MM.1S (cell line): ENCODE data around the gene KCNK7.

ENCODE experiments used
- DNase-seq: peaks from one replicate; pipeline ENCODE4 v3.0.0-alpha.2; 2015
- H2AFZ ChIP-seq: fragments of 300-600 bp; sonication (generic); 2 replicates; pipeline ENCODE4 v1.6.0; 2016; ENCODE audit warnings: antibody characterized with exemption, low read length
- H3F3A ChIP-seq: fragments of 300-600 bp; sonication (generic); 2 replicates; pipeline ENCODE4 v1.6.1; 2016; ENCODE audit warnings: mild to moderate bottlenecking, antibody characterized with exemption, low read length, moderate library complexity, mixed read lengths; ENCODE audit not compliant: insufficient read depth
- H3K27ac ChIP-seq: fragments of 300-600 bp; sonication (generic); 2 replicates; pipeline ENCODE4 v1.5.1; 2016; ENCODE audit warnings: mild to moderate bottlenecking, low read length
- H3K27me3 ChIP-seq: fragments of 300-600 bp; sonication (generic); replicated peaks from 2 replicates; pipeline ENCODE4 v1.6.0; 2016; ENCODE audit warnings: low read length; ENCODE audit not compliant: insufficient read depth
- H3K36me3 ChIP-seq: fragments of 300-600 bp; sonication (generic); replicated peaks from 2 replicates; pipeline ENCODE4 v1.6.1; 2016; ENCODE audit warnings: mild to moderate bottlenecking, low read length, mixed read lengths; ENCODE audit not compliant: insufficient read depth
- H3K4me1 ChIP-seq: fragments of 300-600 bp; sonication (generic); 2 replicates; pipeline ENCODE4 v1.6.1; 2016; ENCODE audit warnings: low read length, mixed read lengths
- H3K4me2 ChIP-seq: fragments of 300-600 bp; sonication (generic); 2 replicates; pipeline ENCODE4 v1.6.0; 2016; ENCODE audit warnings: low read depth, low read length
- H3K4me3 ChIP-seq: fragments of 300-600 bp; sonication (generic); 2 replicates; pipeline ENCODE4 v1.5.1; 2016; ENCODE audit warnings: low read length, mixed read lengths
- H3K79me2 ChIP-seq: fragments of 300-600 bp; sonication (generic); 2 replicates; pipeline ENCODE4 v1.6.1; 2016; ENCODE audit warnings: mixed run types, low read length, mixed read lengths
- H3K9ac ChIP-seq: fragments of 300-600 bp; sonication (generic); 2 replicates; pipeline ENCODE4 v1.6.1; 2016; ENCODE audit warnings: low read length, mixed read lengths
- H3K9me2 ChIP-seq: fragments of 300-600 bp; sonication (generic); replicated peaks from 2 replicates; pipeline ENCODE4 v1.6.1; 2016; ENCODE audit warnings: mild to moderate bottlenecking, low read length, mixed read lengths; ENCODE audit not compliant: insufficient read depth
- H3K9me3 ChIP-seq: fragments of 300-600 bp; sonication (generic); replicated peaks from 2 replicates; pipeline ENCODE4 v1.6.1; 2016; ENCODE audit warnings: mild to moderate bottlenecking, low read length, mixed read lengths; ENCODE audit not compliant: insufficient read depth
- H4K20me1 ChIP-seq: fragments of 300-600 bp; sonication (generic); 2 replicates; pipeline ENCODE4 v1.6.1; 2016; ENCODE audit warnings: mild to moderate bottlenecking, low read length, moderate library complexity, mixed read lengths; ENCODE audit not compliant: insufficient read depth
- CTCF ChIP-seq: fragments of 300-600 bp; sonication (generic); IDR thresholded peaks from 2 replicates; pipeline ENCODE4 v1.5.1; 2016; ENCODE audit warnings: antibody characterized with exemption, low read length, mixed read lengths
- EZH2 ChIP-seq: fragments of 300-600 bp; sonication (generic); optimal IDR thresholded peaks from 2 replicates; pipeline ENCODE3; 2017; ENCODE audit warnings: low read depth, mild to moderate bottlenecking, antibody characterized with exemption, low read length, mixed read lengths
- EZH2phosphoT487 ChIP-seq: fragments of 300-600 bp; sonication (generic); IDR thresholded peaks from 2 replicates; pipeline ENCODE4 v1.6.1; 2018; ENCODE audit warnings: antibody characterized with exemption, low read length

The KCNK7 gene

GRCh38 chr11:65607614-65608426, 12.2 kb upstream of the KCNK7 start:
- no peaks in the 10 kb centered on the region for H3K36me3 ChIP-seq
- H3K9me3 ChIP-seq = no peaks in the 10 kb centered on the region
- no peaks in the 10 kb centered on the region for H4K20me1 ChIP-seq
- H3K9ac ChIP-seq = no peak overlapping the region
- no peaks in the 10 kb centered on the region for H3K9me2 ChIP-seq
- no peak for DNase-seq
- H2AFZ ChIP-seq = no peak overlapping the region
- H3K79me2 ChIP-seq = peaks cover 38% of the 10 kb centered on the region
- H3K27me3 ChIP-seq = no peaks in the 10 kb centered on the region
- H3K27ac ChIP-seq = no peak overlapping the region
- no peak for TF ChIP-seq CTCF
- TF ChIP-seq EZH2phosphoT487 = no peak
- no peak for TF ChIP-seq EZH2
- H3K4me1 ChIP-seq = peaks cover under 1% of the 10 kb centered on the region; the same call in 1 of the 2 replicates
- no peak overlapping the region for H3K4me3 ChIP-seq
- H3F3A ChIP-seq = no peaks in the 10 kb centered on the region
- H3K4me2 ChIP-seq = no peak overlapping the region

GRCh38 chr11:65606876-65607613, 11.4 kb upstream of the KCNK7 start:
- no peak overlapping the region for H2AFZ ChIP-seq
- no peaks in the 10 kb centered on the region for H3K36me3 ChIP-seq
- no peaks in the 10 kb centered on the region for H3K9me2 ChIP-seq
- no peaks in the 10 kb centered on the region for H3F3A ChIP-seq
- no peak overlapping the region for H3K27ac ChIP-seq
- no peaks in the 10 kb centered on the region for H3K27me3 ChIP-seq
- peaks cover 30% of the 10 kb centered on the region for H3K79me2 ChIP-seq
- no peaks in the 10 kb centered on the region for H3K4me1 ChIP-seq
- no peak for TF ChIP-seq EZH2
- no peak for DNase-seq
- no peak overlapping the region for H3K9ac ChIP-seq
- no peak overlapping the region for H3K4me2 ChIP-seq
- no peaks in the 10 kb centered on the region for H4K20me1 ChIP-seq
- H3K4me3 ChIP-seq = no peak overlapping the region
- H3K9me3 ChIP-seq = no peaks in the 10 kb centered on the region

- Histone ChIP-seq H3K4me3 (no peak overlapping the region), H3K4me1 (no peaks in the 10 kb centered on the region), H3K79me2 (peaks cover 7% of the 10 kb centered on the region; the same call in 1 of the 2 replicates), H3F3A (no peaks in the 10 kb centered on the region), H3K9me2 (no peaks in the 10 kb centered on the region), H3K27ac (no peak overlapping the region), H4K20me1 (no peaks in the 10 kb centered on the region), H2AFZ (no peak overlapping the region), H3K9me3 (no peaks in the 10 kb centered on the region), H3K4me2 (no peak overlapping the region), H3K9ac (no peak overlapping the region), H3K27me3 (no peaks in the 10 kb centered on the region), H3K36me3 (no peaks in the 10 kb centered on the region)
- no peak for DNase-seq
- TF ChIP-seq EZH2 (no peak), CTCF (no peak), EZH2phosphoT487 (no peak)
Measured at GRCh38 chr11:65604258-65604657, 8.7 kb upstream of the KCNK7 start.

- H3K4me3 ChIP-seq = no peak overlapping the region
- H3K79me2 ChIP-seq = no peaks in the 10 kb centered on the region
- H4K20me1 ChIP-seq = no peaks in the 10 kb centered on the region
- TF ChIP-seq EZH2phosphoT487 (no peak), EZH2 (no peak), CTCF (no peak)
- H3K27ac ChIP-seq = no peak overlapping the region
- H3K9me2 ChIP-seq = no peaks in the 10 kb centered on the region
- no peaks in the 10 kb centered on the region for H3K9me3 ChIP-seq
- no peaks in the 10 kb centered on the region for H3F3A ChIP-seq
- H3K27me3 ChIP-seq = no peaks in the 10 kb centered on the region
- no peak for DNase-seq
- H3K9ac ChIP-seq = no peak overlapping the region
- no peaks in the 10 kb centered on the region for H3K36me3 ChIP-seq
- H2AFZ ChIP-seq = no peak overlapping the region
- H3K4me2 ChIP-seq = no peak overlapping the region
- H3K4me1 ChIP-seq = no peaks in the 10 kb centered on the region
Measured at GRCh38 chr11:65599955-65600246, 4.3 kb upstream of the KCNK7 start.
